SW 1271 (cell line): ENCODE data around the gene PCDHB10.

Experiments
- DNase-seq, 2 experiments: peaks; one replicate each; lab custom pipeline; 2025; lab: John Stamatoyannopoulos, UW

The PCDHB10 gene

GRCh38 chr5:141236516-141237313 lies 44.6 kb downstream of the PCDHB10 start:
- DNase-seq: no peak

GRCh38 chr5:141241496-141241895 lies 49.3 kb downstream of the PCDHB10 start:
- no peak for DNase-seq
